Kidney glomerular epithelial cell (primary cell): ENCODE data around the gene CCDC149.

Experiments
- DNase-seq: peaks from one replicate; lab custom pipeline; 2025; lab: John Stamatoyannopoulos, UW

CCDC149 gene

DNA sequence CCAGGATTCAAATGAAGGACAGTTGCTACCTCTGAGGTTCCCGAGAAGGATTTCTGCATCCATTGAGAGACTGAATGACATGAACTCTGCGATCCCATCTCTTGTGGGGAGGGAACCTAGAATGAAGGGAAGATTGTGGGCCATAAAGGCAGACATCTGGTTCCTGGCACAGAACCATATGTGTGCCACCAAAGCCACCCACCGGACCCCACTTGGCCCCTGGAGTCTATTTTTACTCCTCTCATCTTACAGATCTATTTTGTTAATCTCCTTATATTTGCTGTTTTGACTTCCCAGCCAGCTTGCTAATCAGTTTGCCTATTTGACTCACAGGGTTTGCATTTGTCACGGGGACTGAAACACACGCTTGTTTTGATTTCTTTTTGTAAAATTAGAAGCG is 110.2 kb downstream of the CCDC149 start:
- no peak for DNase-seq

DNA sequence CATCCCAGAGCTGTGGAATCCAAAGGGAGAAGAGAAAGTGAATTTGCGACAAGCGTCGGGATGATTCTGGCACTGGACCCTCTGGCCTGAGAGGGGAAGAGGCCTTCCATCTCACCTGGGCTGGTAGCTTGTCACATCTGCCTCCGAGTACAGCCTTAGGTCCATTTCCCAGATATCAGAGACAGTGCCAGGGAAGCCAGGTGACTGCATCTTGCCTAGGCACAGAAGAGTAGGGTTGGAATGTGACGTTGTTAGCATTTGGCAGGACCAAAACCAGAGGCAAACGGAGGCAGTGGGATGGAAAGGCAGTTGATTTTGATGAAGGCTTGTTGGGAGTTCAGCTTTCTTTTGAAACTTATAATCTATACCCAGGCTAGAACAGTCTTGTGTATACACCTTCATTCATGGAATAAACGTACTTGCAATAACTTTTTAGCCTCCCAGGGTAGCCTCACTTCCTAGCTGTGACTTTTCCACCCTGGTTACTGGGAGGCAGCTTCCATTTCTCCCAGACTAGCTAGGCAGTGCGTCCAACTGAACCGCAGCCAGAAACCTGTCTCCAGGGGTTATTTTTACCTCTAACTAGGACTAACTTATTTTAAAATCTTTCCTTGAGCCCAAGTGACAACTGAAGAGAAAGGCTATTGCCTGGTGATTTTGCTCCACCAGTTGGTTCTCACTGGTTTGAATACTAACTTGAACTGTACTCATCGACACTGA is 111.5 kb downstream of the CCDC149 start:
- DNase-seq = no peak

- no peak for DNase-seq
Observed at GRCh38 chr4:24800325-24800895, 112.4 kb downstream of the CCDC149 start.

GRCh38 chr4:24799544-24800324 is 113.1 kb downstream of the CCDC149 start:
- no peak for DNase-seq

DNA sequence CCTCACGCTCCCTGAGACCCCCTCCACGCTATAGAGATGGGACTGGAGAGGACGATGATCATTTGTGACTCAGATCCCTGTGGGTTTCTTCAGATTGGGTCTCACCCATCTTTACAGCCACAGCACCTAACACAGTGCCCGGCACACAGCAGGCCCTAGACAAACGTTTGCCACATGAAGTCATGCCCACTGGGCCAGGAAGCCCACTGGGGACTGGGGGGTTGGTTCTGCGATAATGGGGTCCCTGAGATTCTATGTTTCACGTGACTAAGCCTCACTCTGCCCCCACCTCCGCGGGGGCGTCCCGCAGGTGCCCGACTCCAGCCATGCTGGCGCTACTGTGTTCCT is 113.7 kb downstream of the CCDC149 start:
- no peak for DNase-seq

GRCh38 chr4:24798036-24798610 is 114.7 kb downstream of the CCDC149 start:
- no peak for DNase-seq

DNA sequence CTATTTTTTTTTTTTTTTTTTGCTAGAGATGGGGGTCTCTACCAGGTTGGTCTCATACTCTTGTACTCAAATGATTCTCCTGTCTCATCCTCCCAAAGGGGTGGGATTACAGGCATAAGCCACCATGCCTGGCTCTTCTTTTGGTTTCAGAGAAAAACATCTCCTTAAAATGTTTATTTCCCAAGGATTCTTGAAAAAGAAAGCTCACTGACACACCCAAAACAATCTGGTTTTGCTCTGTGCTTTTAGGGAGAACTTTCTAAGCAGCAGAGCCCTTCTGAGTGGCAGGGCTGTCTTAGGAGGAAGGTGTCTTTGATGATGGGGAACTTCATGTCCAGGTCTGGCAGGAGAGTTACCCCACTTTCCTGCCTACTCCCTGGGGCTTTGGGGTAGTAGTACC is 116.2 kb downstream of the CCDC149 start:
- no peak for DNase-seq

DNA sequence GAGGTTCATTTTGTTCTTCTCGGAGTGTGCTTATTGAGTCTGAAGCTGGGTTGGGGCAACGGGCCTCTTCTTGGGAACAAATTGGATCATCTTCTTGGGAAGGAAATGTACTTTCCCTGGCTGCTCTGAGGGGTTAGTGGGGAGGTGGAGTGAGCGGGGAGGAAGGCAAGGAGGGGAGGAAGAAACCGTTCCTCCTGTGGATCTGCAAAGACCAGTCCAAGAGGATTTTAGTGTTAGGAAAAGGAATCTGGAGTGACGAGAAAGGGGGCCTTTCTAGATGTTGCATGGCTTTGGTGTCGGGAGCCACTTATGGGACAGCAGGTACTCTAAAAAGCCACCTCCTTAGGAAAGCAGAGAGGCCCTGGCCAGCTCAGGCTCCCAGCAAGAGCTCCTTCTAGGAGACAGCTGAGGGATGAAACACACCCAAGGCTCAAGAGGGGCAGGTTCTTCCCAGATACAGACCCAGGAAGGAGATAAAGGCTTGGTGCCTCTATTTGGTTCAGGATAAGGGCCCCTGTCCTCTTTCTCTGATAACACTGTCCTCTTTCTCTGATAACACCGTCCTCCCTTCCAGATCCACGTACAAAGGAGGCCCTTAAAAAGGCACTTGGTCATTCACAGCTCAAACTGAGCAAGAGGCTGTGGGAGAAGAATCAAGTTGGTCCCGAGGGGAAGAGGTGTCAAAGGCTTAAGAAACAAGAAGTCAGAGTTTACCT is 117.0 kb downstream of the CCDC149 start:
- DNase-seq = no peak

DNA sequence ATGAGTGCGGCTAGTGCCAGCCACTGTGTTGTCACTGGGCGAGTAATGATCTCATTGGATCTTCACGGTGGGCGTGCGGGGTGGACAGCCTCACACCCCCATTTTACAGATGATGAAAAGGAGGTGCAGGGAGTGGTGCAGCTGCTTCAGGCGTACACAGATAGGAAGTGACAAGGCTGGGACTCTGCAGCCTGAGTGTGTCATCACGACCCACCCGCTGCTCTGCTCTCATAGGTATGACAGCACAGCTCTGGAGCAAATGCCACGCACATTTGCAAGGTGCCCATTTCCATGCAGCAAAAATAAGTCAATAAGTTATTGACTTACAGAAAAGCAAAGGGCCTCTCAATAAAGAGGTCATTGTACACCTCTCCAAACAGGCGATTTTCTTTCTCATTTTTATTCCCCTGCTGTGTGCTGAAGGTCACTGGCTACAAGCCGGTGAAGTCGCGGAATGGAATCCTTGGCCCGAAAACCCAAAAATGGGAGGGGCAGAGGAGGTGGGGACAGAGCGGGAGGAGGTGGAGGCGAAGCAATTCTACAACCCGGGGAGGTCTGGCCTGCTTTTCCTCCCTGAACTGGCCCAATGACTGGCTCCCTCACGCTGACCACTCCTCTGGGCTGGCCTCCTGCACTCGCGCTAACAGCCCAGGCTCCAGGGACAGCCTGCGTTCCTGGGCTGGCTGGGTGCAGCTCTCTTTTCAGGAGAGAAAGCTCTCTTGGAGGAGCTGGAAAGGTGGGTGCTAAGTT is 117.8 kb downstream of the CCDC149 start, which contains the start of gene SOD3:
Gene SOD3 (plus strand): TSS at position 658 of the 750 bp plus-strand sequence. CDS start 3,949 bp downstream, outside the sequence.
- DNase-seq = peak; percentile 40

GRCh38 chr4:24794480-24794879 is 118.4 kb downstream of the CCDC149 start:
- no peak for DNase-seq

GRCh38 chr4:24794051-24794450 is 118.8 kb downstream of the CCDC149 start:
- DNase-seq = no peak

- DNase-seq = peak; percentile 31
Observed at GRCh38 chr4:24793219-24794005, 119.4 kb downstream of the CCDC149 start.

GRCh38 chr4:24792552-24792951 is 120.3 kb downstream of the CCDC149 start:
- DNase-seq = no peak

DNA sequence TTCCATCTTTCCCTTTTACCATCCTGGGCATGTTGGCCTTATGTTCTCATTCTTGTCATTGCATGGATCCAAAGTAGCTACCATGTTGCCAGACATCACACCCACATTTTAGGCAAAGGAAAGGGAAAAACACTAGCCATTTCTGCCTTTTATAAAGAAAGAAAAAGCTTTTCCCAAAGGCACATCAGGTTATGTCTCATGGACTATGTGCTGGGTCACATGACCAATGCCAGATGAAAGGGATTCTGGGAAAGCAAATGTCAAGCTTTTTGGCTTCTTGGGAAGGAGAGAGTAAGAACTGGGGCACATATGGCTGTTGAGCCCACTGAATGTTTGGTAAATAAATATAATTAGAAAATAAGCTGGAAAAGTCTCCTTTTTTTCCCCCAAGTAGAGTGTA is 121.8 kb downstream of the CCDC149 start:
- DNase-seq = no peak

DNA sequence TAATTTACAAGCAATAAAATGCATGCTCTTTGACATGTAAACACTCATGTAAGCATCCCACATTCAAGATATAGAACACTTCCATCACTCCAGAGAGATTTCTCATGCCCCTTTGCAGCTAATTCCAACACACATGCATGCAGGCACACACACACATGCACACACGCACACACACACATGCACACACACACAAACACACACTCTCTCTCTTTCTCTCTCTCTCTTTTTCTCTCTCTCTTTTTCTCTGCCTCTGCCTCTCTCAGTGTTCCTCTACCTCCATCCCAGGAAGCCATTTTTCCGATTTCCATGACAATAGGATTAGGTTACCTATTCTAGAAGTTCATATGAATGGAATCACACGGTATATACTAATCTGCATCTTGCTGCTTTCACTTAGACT is 129.3 kb downstream of the CCDC149 start:
- DNase-seq = no peak

DNA sequence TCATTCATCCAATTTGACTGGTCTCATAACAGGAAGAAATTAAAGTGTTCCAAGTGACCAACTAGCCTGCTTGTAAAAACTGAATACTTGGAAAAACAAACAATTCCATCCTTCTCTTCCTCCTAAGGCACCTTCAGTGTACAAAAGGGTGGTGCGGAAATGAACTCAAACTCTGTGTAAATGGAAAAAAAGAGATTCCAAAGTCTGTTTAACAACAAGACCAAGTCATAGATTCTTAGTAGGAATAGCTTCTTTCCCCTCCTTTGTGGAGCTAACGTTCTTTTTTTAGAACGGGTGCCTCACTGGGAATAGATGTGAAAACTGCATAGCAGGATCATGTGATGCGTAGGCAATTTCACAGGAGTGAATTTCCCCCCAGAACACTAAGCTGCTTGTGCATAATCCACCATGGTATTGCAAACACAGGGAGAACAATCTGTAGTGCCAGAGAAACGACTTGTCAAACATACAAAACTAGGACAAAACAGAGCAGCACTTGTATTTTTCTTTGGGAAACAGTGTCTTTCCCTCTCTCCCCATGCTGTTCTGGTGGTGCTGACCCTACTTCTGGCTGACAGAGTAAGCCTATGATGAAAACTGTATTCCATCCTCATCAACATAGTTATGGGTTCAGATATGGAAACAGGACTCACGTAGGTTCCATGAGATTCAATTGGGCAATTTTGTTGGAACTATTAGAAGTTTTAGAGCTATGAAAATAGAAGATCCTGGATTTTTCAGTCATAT is 130.7 kb downstream of the CCDC149 start:
- DNase-seq = no peak

- DNase-seq = no peak
Observed at GRCh38 chr4:24780936-24781495, 131.8 kb downstream of the CCDC149 start.

DNA sequence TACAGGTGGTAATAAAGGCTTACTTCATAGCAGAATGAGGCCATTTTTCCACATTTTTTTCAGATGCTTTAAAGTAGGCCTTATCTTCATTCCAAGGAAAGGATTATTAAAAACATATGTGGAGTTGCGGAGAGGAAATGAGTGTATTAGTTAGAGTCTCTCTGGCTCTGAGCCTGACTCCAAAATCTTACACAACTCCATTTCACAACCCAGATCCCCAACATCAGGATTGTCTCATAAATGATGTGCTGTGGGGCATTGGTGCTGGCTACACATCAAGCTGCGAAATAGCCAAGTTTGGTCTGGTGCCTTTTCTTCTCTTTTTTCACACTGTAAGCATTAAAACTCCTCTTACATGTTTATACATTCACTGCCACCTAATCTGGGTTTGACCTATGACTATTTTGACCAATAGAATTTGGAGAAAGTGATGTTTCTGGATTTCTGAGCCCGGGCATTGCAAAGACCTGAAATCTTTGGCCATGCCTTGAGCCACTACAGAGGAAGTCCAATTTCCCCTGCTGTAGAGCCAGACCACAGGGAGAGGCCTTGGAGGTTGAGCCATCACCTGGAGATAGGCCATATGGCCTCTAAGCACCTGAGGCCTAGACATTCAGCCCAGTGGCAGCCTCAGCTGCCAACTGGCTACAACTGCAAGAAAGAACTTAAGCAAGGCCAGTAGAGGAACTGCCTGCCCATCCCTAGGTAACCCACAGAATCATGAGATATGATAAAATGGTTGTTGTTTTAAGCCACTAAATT is 134.2 kb downstream of the CCDC149 start:
- DNase-seq = no peak
